GM12878 (cell line): Measurements from ENCODE around the gene EHBP1. TPM values are rescaled to one million over a fixed set of nuclear protein-coding genes. Genes with fewer than 3 reads are reported as not detected.

Experiments
- ATAC-seq: fragments of 200-7000 bp; cut with Tn5 transposase; 3 replicates; pipeline ENCODE4 v1.9.1; 2020; ENCODE audit warnings: mild to moderate bottlenecking, moderate library complexity
- BruUV-seq: library from RNA; stranded (reverse); fragments of 400-500 nt; replicated peaks from 2 replicates; lab custom pipeline; 2021; lab: Mats Ljungman, UMichigan
- CTCF ChIA-PET: fragments of 300-600 bp; sonication (Branson Sonifier 250); formaldehyde crosslinking; extraction: SDS; loops from one replicate; lab custom pipeline; 2021; ENCODE audit warnings: inconsistent platforms; lab: Yijun Ruan, JAX
- POLR2A ChIA-PET: fragments of 350-600 bp; formaldehyde crosslinking; extraction: SDS; loops from one replicate; lab custom pipeline; 2021; ENCODE audit warnings: inconsistent platforms; lab: Charles Lee
- RAD21 ChIA-PET: fragments of 300-600 bp; sonication (Branson Sonifier 250); formaldehyde crosslinking; loops from one replicate; lab custom pipeline; 2023; ENCODE audit warnings: antibody characterized with exemption; ENCODE audit not compliant: unreplicated experiment; lab: Charles Lee
- SMC1A ChIA-PET: fragments of 300-600 bp; sonication (Branson Sonifier 250); formaldehyde crosslinking; loops from one replicate; lab custom pipeline; 2023; ENCODE audit not compliant: unreplicated experiment, uncharacterized antibody; lab: Charles Lee
- DNase-seq: peaks from one replicate; pipeline ENCODE4 v3.0.0-alpha.2; 2011; ENCODE audit warnings: low read depth, low spot score
- FAIRE-seq: peaks from 3 replicates; lab custom pipeline; 2011; peaks lifted over from hg19 to GRCh38; lab: Jason Lieb, UNC
- H2AFZ ChIP-seq: 2 replicates; pipeline ENCODE4 v1.6.0; 2011; ENCODE audit warnings: low read depth, low read length, control low read depth; ENCODE audit not compliant: control insufficient read depth
- H3K27ac ChIP-seq: 2 replicates; pipeline ENCODE4 v1.5.1; 2011; ENCODE audit warnings: control low read depth; ENCODE audit not compliant: control insufficient read depth, insufficient read depth
- H3K27me3 ChIP-seq, 2 experiments: replicated peaks in 1 of 2; 2 replicates each; pipeline versions ENCODE4 v1.6.0 to v1.6.1; 2011; ENCODE audit warnings: low read length in 1 of 2; ENCODE audit not compliant: control insufficient read depth in 2 of 2, insufficient read depth in 2 of 2
- H3K36me3 ChIP-seq, 2 experiments: 2 replicates each; pipeline ENCODE4 v1.5.1; 2011; ENCODE audit warnings: low read length in 1 of 2; ENCODE audit not compliant: control insufficient read depth in 2 of 2, insufficient read depth in 2 of 2
- H3K4me1 ChIP-seq: 2 replicates; pipeline ENCODE4 v1.6.1; 2011; ENCODE audit warnings: mild to moderate bottlenecking, low read length, moderate library complexity, mixed read lengths; ENCODE audit not compliant: control insufficient read depth, insufficient read depth
- H3K4me2 ChIP-seq: 2 replicates; pipeline ENCODE4 v1.6.0; 2011; ENCODE audit warnings: control low read depth; ENCODE audit not compliant: control insufficient read depth, insufficient read depth
- H3K4me3 ChIP-seq: fragments of 200-600 bp; sonication (generic); 2 replicates; pipeline ENCODE4 v1.5.1; 2016
- H3K79me2 ChIP-seq: 2 replicates; pipeline ENCODE4 v1.6.0; 2011; ENCODE audit warnings: low read length; ENCODE audit not compliant: control insufficient read depth, insufficient read depth
- H3K9ac ChIP-seq: 2 replicates; pipeline ENCODE4 v1.8.0; 2011; ENCODE audit warnings: low read length, control low read depth, mixed read lengths; ENCODE audit not compliant: control insufficient read depth, insufficient read depth
- H3K9me3 ChIP-seq: replicated peaks from 3 replicates; pipeline ENCODE4 v1.5.1; 2011; ENCODE audit warnings: mild to moderate bottlenecking, low read length; ENCODE audit not compliant: control insufficient read depth, insufficient read depth
- H4K20me1 ChIP-seq: 2 replicates; pipeline ENCODE4 v1.6.0; 2011; ENCODE audit not compliant: control insufficient read depth, insufficient read depth
- ATF3 ChIP-seq: IDR thresholded peaks from 2 replicates; pipeline ENCODE4 v1.6.1; 2011; ENCODE audit warnings: low read depth, mild to moderate bottlenecking, low read length, moderate library complexity, borderline replicate concordance; ENCODE audit errors: extremely low read depth
- BCLAF1 ChIP-seq: fragments of 450-650 bp; IDR thresholded peaks from 2 replicates; pipeline ENCODE4 v1.6.1; 2017; ENCODE audit warnings: antibody characterized with exemption, mild to moderate bottlenecking, moderate library complexity
- CREM ChIP-seq: IDR thresholded peaks from 2 replicates; pipeline ENCODE4 v1.6.1; 2014; ENCODE audit warnings: antibody characterized with exemption, low read depth
- MAX ChIP-seq: IDR thresholded peaks from 2 replicates; pipeline ENCODE4 v1.6.1; 2012; ENCODE audit warnings: low read depth, low read length, improper control_type of control experiment
- NR2C1 ChIP-seq: fragments of 450-650 bp; IDR thresholded peaks from 2 replicates; pipeline ENCODE4 v1.6.1; 2017; ENCODE audit warnings: antibody characterized with exemption, mild to moderate bottlenecking, moderate library complexity
- PAX8 ChIP-seq: fragments of 450-650 bp; IDR thresholded peaks from 2 replicates; pipeline ENCODE4 v1.6.1; 2017; ENCODE audit warnings: mild to moderate bottlenecking, moderate library complexity
- PKNOX1 ChIP-seq: fragments of 450-650 bp; IDR thresholded peaks from 2 replicates; pipeline ENCODE4 v1.6.1; 2016; ENCODE audit warnings: mild to moderate bottlenecking
- POLR2AphosphoS5 ChIP-seq: IDR thresholded peaks from 2 replicates; pipeline ENCODE4 v1.6.1; 2011; ENCODE audit warnings: mild to moderate bottlenecking, low read length, inconsistent platforms
- RUNX3 ChIP-seq: IDR thresholded peaks from 2 replicates; pipeline ENCODE4 v1.6.1; 2012; ENCODE audit warnings: low read length, inconsistent platforms
- STAT1 ChIP-seq: fragments of 450-650 bp; conservative IDR thresholded peaks from 2 replicates; pipeline ENCODE4 v1.6.1; 2014; ENCODE audit warnings: antibody characterized with exemption, mild to moderate bottlenecking
- TCF12 ChIP-seq: IDR thresholded peaks from 2 replicates; pipeline ENCODE4 v1.6.1; 2011; ENCODE audit warnings: low read depth, mild to moderate bottlenecking, low read length
- WGBS: methylation state at CpG from one replicate; pipeline ENCODE4 v1.1.6; 2016; ENCODE audit warnings: low lambda C conversion rate; ENCODE audit not compliant: insufficient replicate concordance, insufficient coverage; ENCODE audit errors: missing lambda C conversion rate; 5-methylcytosine and 5-hydroxymethylcytosine counted together
- in situ Hi-C: fragments of 300-500 bp; cut with MboI; formaldehyde crosslinking; loops from 9 replicates; pipeline ENCODE4 v1.14.3; 2018; ENCODE audit warnings: mixed read lengths
- intact Hi-C: fragments of 100-400 bp; cut with micrococcal nuclease; formaldehyde crosslinking; loops from one replicate; pipeline ENCODE4 v1.14.2; 2022; ENCODE audit not compliant: unreplicated experiment
- polyA plus RNA-seq, 11 experiments: library from polyadenylated mRNA; depleted of rRNA in 4 of 11; unstranded in 6 of 11; stranded (reverse) in 5 of 11; fragments of >200 nt; fragmentation: Nextera tagmentation in 4 of 11; fragmentation: Illumina TruSeq in 1 of 11; extraction: Ambion mirVana in 4 of 11; extraction: Trizol in 1 of 11; gene quantifications; 1 replicate in 1 of 11; 2 replicates in 10 of 11; pipeline versions ENCODE4 v1.2.1 to v1.2.3, GENCODE V29; 2011 to 2016; ENCODE audit warnings: inconsistent platforms in 2 of 11, missing spikeins in 2 of 11, low read depth in 1 of 11
- total RNA-seq, 4 experiments: library from RNA; depleted of rRNA in 3 of 4; stranded (reverse); fragments of >200 nt in 3 of 4; fragmentation: Illumina TruSeq in 1 of 4; extraction: Trizol in 1 of 4; gene quantifications; 2 replicates each; pipeline versions ENCODE4 v1.2.1 to v1.2.3, GENCODE V29; 2013 to 2021

The EHBP1 gene
- total and polyA plus RNA-seq, 10 of the 15 experiments (the other 5 are each of a cell fraction or from before 2014, with no cell fraction given), result 5.7 to 26.1 (median 13.6) TPM

DNA sequence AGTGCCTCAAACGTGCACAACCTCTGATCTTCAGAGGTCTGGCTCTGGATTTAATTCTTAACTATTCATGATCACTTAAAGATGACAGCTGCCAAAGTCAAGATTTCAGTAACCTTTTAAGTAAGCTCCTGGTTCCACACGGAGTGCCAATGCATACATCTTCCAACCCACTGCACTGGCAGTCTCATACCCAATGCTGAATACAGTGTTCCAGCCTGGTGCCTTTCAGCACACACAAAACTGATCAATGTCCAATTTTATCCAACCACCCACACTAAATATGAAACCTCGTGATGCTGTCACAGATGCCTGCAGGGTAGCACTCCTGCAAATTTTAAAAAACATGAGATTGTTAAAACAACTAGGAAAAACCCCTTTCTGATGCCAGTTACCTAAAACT is 84.0 kb downstream of the EHBP1 start:
- H3K27me3 ChIP-seq, result no peaks in the 10 kb centered on the region
- no peak overlapping the region for H3K9ac ChIP-seq
- peak; percentile 13 for FAIRE-seq
- TF ChIP-seq POLR2AphosphoS5 (no peak), TCF12 (no peak), ATF3 (no peak), NR2C1 (no peak), RUNX3 (no peak), PKNOX1 (no peak), MAX (no peak), PAX8 (no peak), CREM (no peak), BCLAF1 (no peak), STAT1 (no peak)
- TF ChIP-seq, all 136 proteins: peak for 0
- no peak overlapping the region for H3K27ac ChIP-seq
- H3K9me3 ChIP-seq, result no peaks in the 10 kb centered on the region
- ChIA-PET SMC1A (interaction anchor here (0.9 to 3.6 kb wide), 5 partner anchors 9 to 698 kb away, joined by 3 to 18 read pairs (median 7); no protein-coding TSS in a partner anchor), CTCF (interaction anchor here (0.7 to 5.7 kb wide), 8 partner anchors 10 to 754 kb away, joined by 3 to 47 read pairs (median 6); no protein-coding TSS in a partner anchor), POLR2A (no interaction called here), RAD21 (interaction anchor here (1.6 to 1.7 kb wide), 2 partner anchors 21 to 698 kb away, joined by 3 to 6 read pairs; no protein-coding TSS in a partner anchor)
- no peak overlapping the region for H3K4me2 ChIP-seq
- H3K4me3 ChIP-seq, result no peak overlapping the region
- DNase-seq, result no peak
- in situ Hi-C loops (loop anchor here (5.0 to 10.0 kb wide), 3 partner anchors 398 to 755 kb away; no protein-coding TSS in a partner anchor), intact Hi-C loops (loop anchor here (5.0 to 10.0 kb wide), 3 partner anchors 233 to 698 kb away; partner anchors contain the start of gene OTX1)
- BruUV-seq, result no TSS peak
- no peak overlapping the region for H2AFZ ChIP-seq
- H4K20me1 ChIP-seq, result no peaks in the 10 kb centered on the region; the same call in 1 of the 2 replicates
- H3K4me1 ChIP-seq, result no peaks in the 10 kb centered on the region
- H3K79me2 ChIP-seq, result no peaks in the 10 kb centered on the region
- 67% methylated on average over 3 of the region's 3 CpGs for WGBS
- ATAC-seq, result peak; percentile 18; the same call in 2 of the 3 replicates
- H3K36me3 ChIP-seq, result no peaks in the 10 kb centered on the region
